ENCODE results near the gene CFAP45.

DNA sequence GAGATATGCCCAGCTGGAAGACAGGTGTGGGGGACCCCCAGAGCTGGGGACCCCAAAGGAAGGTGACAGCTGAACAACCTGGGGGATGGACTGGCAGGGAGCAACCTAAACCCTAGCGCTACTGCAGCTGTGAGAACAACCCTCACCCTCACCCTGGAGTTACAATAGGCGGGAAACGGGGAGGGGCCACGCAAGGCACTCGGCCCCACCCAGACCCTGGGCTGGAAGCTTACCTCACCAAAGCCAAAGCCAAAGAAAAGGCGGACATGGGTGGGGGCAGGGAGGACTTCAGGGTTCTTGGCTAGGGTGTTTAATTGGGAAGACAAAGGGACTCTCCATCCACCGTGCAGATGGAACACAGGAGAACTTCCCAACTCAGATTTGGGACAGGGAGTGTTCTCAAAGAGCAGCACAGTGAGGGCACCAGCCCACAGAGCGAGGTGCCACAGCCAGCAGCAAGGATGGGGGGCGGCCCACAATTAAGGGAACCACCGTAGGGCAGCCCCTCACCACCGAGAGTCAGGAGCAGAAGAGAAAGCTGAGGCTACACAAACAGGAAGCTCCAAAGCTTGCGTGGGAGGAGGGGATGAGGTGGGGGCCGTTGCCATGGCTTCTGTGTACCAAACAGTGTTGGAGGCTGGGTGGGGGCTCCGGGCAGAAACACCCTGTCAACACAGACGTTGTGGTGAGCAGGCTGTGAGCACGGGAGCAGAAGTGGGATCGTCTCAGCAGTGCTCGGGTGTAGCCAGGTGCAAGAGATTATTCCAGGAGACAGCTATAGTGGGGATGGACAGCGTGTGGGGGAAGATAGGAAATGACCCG, 23.4 kb upstream of the CFAP45 start:
- peak; percentile 81 to 87 for TF ChIP-seq POLR2AphosphoS5 (IDR thresholded peaks at IDR 0.05)
- TF ChIP-seq, protein P1, sequence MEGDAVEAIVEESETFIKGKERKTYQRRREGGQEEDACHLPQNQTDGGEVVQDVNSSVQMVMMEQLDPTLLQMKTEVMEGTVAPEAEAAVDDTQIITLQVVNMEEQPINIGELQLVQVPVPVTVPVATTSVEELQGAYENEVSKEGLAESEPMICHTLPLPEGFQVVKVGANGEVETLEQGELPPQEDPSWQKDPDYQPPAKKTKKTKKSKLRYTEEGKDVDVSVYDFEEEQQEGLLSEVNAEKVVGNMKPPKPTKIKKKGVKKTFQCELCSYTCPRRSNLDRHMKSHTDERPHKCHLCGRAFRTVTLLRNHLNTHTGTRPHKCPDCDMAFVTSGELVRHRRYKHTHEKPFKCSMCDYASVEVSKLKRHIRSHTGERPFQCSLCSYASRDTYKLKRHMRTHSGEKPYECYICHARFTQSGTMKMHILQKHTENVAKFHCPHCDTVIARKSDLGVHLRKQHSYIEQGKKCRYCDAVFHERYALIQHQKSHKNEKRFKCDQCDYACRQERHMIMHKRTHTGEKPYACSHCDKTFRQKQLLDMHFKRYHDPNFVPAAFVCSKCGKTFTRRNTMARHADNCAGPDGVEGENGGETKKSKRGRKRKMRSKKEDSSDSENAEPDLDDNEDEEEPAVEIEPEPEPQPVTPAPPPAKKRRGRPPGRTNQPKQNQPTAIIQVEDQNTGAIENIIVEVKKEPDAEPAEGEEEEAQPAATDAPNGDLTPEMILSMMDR (IDR thresholded peaks at IDR 0.05) = no peak
- peak; percentile 22 for TF ChIP-seq EP300 (IDR thresholded peaks at IDR 0.05)
